ENCODE results near the gene PTAR1. TPM values are rescaled to one million over a fixed set of nuclear protein-coding genes. Genes with fewer than 3 reads are reported as not detected.

The PTAR1 gene
- total RNA-seq, 1 experiment from 2014 or later: 32.2 TPM

DNA sequence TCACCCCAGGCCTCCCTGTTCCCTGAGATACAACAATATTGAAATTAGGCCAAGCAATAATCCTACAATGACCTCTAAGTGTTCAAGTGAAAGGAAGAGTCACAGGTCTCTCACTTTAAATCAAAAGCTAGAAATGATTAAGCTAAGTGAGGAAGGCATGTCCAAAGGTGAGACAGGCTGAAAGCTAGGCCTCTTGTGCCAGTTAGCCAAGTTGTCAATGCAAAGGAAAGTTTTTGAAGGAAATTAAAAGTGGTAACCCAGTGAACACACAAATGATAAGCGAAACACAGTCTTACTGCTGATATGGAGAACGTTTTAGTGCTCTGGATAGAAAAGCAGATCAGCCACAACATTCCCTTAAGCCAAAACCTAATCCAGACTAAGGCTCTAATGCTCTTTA is 39.8 kb downstream of the PTAR1 start:
- Histone ChIP-seq H3K36me3 (ENCODE audit: control insufficient read depth in 1 of 2, insufficient read depth in 2 of 2, low read length in 2 of 2) (peaks cover 3 to 11% of the 10 kb centered on the region in 2 experiments; a peak in 2 of 4 replicates), H3K9me2 (ENCODE audit: insufficient read depth) (no peaks in the 10 kb centered on the region), H4K20me1 (ENCODE audit: insufficient read depth) (no peaks in the 10 kb centered on the region), H3K27me3 (ENCODE audit: insufficient read depth, low read length) (no peaks in the 10 kb centered on the region), H2AFZ (ENCODE audit: low read depth, low read length, poor library complexity, severe bottlenecking) (no peak overlapping the region), H3K79me2 (ENCODE audit: insufficient read depth, low read length) (no peaks in the 10 kb centered on the region), H3K9me3 (ENCODE audit: control insufficient read depth in 1 of 2, insufficient read depth in 1 of 2, low read depth in 1 of 2, low read length in 2 of 2) (no peaks in the 10 kb centered on the region), H3K9ac (ENCODE audit: low read length) (no peak overlapping the region), H3K27ac (ENCODE audit: low read depth, low read length) (no peak overlapping the region), H3K4me2 (ENCODE audit: low read length) (no peak overlapping the region), H3K4me1 (ENCODE audit: control insufficient read depth in 1 of 2, insufficient read depth in 2 of 2, low read length in 2 of 2) (no peaks in the 10 kb centered on the region), H3K4me3 (replicated peaks in 1 of 2; ENCODE audit: low read depth in 1 of 2, low read length in 2 of 2) (no peak overlapping the region)
- intact Hi-C loops (cut with micrococcal nuclease): no loop called here
- ATAC-seq (no peak), DNase-seq (ENCODE audit: low read depth, low spot score) (no peak)
- RAD21 ChIA-PET (ENCODE audit: low non-redundant PET in 1 of 2, low total read pairs in 2 of 2, uncharacterized antibody in 2 of 2, unreplicated experiment in 2 of 2): no interaction called here
- no TSS peak for BruUV-seq (replicated peaks)
- CTCF ChIA-PET: no interaction called here
- TF ChIP-seq ELF1 (IDR thresholded peaks at IDR 0.05; ENCODE audit: borderline replicate concordance, low read depth) (no peak), TCF7L2 (IDR thresholded peaks at IDR 0.05; ENCODE audit: borderline replicate concordance, extremely low read depth, insufficient read depth, insufficient read length) (no peak), YY1 (IDR thresholded peaks at IDR 0.05; ENCODE audit: extremely low read depth, insufficient replicate concordance, low read depth, low read length) (no peak), ZFX (IDR thresholded peaks at IDR 0.05) (no peak), POLR2A (IDR thresholded peaks at IDR 0.05; ENCODE audit: borderline replicate concordance, extremely low read depth, insufficient read depth, insufficient read length) (no peak), CBX3 (IDR thresholded peaks at IDR 0.05; ENCODE audit: low read depth) (no peak), CEBPB (IDR thresholded peaks at IDR 0.05; ENCODE audit: low read depth) (no peak), EZH2phosphoT487 (IDR thresholded peaks at IDR 0.05; ENCODE audit: borderline replicate concordance) (no peak), POLR2AphosphoS5 (IDR thresholded peaks at IDR 0.05; ENCODE audit: low read depth, low read length) (no peak), SP1 (IDR thresholded peaks at IDR 0.05; ENCODE audit: low read depth) (no peak), EZH2 (IDR thresholded peaks at IDR 0.05) (no peak), FOSL1 (IDR thresholded peaks at IDR 0.05; ENCODE audit: low read depth) (no peak)
- TF ChIP-seq, protein P1, sequence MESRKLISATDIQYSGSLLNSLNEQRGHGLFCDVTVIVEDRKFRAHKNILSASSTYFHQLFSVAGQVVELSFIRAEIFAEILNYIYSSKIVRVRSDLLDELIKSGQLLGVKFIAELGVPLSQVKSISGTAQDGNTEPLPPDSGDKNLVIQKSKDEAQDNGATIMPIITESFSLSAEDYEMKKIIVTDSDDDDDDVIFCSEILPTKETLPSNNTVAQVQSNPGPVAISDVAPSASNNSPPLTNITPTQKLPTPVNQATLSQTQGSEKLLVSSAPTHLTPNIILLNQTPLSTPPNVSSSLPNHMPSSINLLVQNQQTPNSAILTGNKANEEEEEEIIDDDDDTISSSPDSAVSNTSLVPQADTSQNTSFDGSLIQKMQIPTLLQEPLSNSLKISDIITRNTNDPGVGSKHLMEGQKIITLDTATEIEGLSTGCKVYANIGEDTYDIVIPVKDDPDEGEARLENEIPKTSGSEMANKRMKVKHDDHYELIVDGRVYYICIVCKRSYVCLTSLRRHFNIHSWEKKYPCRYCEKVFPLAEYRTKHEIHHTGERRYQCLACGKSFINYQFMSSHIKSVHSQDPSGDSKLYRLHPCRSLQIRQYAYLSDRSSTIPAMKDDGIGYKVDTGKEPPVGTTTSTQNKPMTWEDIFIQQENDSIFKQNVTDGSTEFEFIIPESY (IDR thresholded peaks at IDR 0.05; ENCODE audit: extremely low read depth, insufficient replicate concordance, low read length): no peak
- TF ChIP-seq, protein P2, sequence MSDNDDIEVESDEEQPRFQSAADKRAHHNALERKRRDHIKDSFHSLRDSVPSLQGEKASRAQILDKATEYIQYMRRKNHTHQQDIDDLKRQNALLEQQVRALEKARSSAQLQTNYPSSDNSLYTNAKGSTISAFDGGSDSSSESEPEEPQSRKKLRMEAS (IDR thresholded peaks at IDR 0.05): no peak
- TF ChIP-seq, protein P3, sequence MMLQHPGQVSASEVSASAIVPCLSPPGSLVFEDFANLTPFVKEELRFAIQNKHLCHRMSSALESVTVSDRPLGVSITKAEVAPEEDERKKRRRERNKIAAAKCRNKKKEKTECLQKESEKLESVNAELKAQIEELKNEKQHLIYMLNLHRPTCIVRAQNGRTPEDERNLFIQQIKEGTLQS (IDR thresholded peaks at IDR 0.05): no peak
- POLR2A ChIA-PET: no interaction called here
